Upper lobe of left lung (tissue), 4 donors: ENCODE results near the gene FEM1C.

Experiments used
- EP300 ChIP-seq, 4 donors: sonication (generic); formaldehyde crosslinking; IDR thresholded peaks; one replicate each; pipeline ENCODE4 v1.5.1; 2017; ENCODE audit warnings: antibody characterized with exemption in 4 of 4, control low read depth in 2 of 4
- POLR2A ChIP-seq, 4 donors: fragments of 450-650 bp; IDR thresholded peaks; one replicate each; pipeline ENCODE4 v1.5.1; 2016 to 2017; ENCODE audit warnings: antibody characterized with exemption in 4 of 4, mild to moderate bottlenecking in 2 of 4
- POLR2AphosphoS5 ChIP-seq, 2 donors: sonication (generic); formaldehyde crosslinking; IDR thresholded peaks; one replicate each; pipeline ENCODE4 v1.5.1; 2017; ENCODE audit warnings: antibody characterized with exemption in 2 of 2
- TF ChIP-seq, protein P1 (sequence below), 6 experiments: fragments of 450-650 bp in 4 of 6; fragments of 200-600 bp in 2 of 6; sonication (generic) in 2 of 6; IDR thresholded peaks; one replicate each; pipeline ENCODE4 v1.5.1; 2016 to 2019; ENCODE audit warnings: antibody characterized with exemption in 6 of 6

DNA sequence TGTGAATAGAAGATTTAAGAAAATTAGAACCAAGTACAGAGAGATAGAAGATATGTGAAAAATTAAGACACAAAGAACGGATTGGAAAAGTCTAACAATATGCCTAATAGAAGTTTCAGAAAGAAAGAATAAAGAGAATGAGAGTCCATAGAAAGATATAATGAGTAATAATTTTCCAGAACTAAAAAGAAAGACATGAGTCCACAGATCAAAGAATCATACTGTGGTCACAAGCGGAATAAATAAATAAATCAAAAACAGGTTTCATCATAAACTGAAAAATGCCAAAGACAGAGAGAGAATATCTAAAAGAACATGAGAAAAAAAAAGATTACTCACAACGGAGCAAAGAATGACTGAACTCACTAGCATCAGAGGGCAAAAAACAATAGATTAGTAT is 32.9 kb downstream of the FEM1C start:
- TF ChIP-seq, protein P1, sequence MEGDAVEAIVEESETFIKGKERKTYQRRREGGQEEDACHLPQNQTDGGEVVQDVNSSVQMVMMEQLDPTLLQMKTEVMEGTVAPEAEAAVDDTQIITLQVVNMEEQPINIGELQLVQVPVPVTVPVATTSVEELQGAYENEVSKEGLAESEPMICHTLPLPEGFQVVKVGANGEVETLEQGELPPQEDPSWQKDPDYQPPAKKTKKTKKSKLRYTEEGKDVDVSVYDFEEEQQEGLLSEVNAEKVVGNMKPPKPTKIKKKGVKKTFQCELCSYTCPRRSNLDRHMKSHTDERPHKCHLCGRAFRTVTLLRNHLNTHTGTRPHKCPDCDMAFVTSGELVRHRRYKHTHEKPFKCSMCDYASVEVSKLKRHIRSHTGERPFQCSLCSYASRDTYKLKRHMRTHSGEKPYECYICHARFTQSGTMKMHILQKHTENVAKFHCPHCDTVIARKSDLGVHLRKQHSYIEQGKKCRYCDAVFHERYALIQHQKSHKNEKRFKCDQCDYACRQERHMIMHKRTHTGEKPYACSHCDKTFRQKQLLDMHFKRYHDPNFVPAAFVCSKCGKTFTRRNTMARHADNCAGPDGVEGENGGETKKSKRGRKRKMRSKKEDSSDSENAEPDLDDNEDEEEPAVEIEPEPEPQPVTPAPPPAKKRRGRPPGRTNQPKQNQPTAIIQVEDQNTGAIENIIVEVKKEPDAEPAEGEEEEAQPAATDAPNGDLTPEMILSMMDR (IDR thresholded peaks at IDR 0.05), result no peak
- no peak for TF ChIP-seq POLR2A (IDR thresholded peaks at IDR 0.05)
- TF ChIP-seq POLR2AphosphoS5 (IDR thresholded peaks at IDR 0.05), result no peak
- TF ChIP-seq EP300 (IDR thresholded peaks at IDR 0.05), result no peak
